ENCODE measurements around the gene ISM1.

GRCh38 chr20:13301596-13301995 is 80.5 kb downstream of the ISM1 start:
- TF ChIP-seq CTCF (IDR thresholded peaks at IDR 0.05) (no peak), POLR2A (IDR thresholded peaks at IDR 0.05) (no peak)
